ENCODE measurements around the gene IRAK2.

DNA sequence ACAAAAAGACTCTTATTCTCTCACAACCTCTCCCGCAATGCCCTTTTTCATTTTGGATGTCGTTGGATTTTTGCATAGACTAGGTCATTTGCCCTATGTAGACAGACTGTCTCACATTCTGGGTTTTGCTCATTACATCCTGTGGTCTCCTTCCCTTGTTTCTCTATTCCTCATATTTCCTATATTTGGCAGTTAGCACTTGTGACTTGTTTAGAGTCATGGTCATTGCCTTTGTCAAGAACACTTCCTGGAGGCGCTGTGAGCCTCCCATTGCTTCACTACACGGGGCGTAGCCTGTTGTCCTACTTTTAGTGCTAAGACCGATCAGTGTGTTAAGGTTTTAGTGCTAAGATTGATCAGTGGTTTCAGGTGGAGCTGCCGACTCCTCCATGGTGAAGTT, 67.4 kb downstream of the IRAK2 start:
- TF ChIP-seq, protein P1, sequence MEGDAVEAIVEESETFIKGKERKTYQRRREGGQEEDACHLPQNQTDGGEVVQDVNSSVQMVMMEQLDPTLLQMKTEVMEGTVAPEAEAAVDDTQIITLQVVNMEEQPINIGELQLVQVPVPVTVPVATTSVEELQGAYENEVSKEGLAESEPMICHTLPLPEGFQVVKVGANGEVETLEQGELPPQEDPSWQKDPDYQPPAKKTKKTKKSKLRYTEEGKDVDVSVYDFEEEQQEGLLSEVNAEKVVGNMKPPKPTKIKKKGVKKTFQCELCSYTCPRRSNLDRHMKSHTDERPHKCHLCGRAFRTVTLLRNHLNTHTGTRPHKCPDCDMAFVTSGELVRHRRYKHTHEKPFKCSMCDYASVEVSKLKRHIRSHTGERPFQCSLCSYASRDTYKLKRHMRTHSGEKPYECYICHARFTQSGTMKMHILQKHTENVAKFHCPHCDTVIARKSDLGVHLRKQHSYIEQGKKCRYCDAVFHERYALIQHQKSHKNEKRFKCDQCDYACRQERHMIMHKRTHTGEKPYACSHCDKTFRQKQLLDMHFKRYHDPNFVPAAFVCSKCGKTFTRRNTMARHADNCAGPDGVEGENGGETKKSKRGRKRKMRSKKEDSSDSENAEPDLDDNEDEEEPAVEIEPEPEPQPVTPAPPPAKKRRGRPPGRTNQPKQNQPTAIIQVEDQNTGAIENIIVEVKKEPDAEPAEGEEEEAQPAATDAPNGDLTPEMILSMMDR (conservative IDR thresholded peaks at IDR 0.05; ENCODE audit: low read depth, low read length) = no peak
- TF ChIP-seq EZH2 (IDR thresholded peaks at IDR 0.05; ENCODE audit: borderline replicate concordance, low read depth, low read length, poor library complexity, severe bottlenecking) = no peak
